ENCODE measurements around the gene CEPT1. TPM values are rescaled to one million over a fixed set of nuclear protein-coding genes. Genes with fewer than 3 reads are reported as not detected.

Gene CEPT1
- total RNA-seq, 1 experiment from 2014 or later: 37.7 TPM

- DNase-seq (ENCODE audit: low read depth): peak; percentile 88
Observed at GRCh38 chr1:111227851-111228747, 88.1 kb downstream of the CEPT1 start.

GRCh38 chr1:111228748-111229126, 88.7 kb downstream of the CEPT1 start:
- no peak for DNase-seq (ENCODE audit: low read depth)

- DNase-seq (ENCODE audit: low read depth): no peak
Observed at GRCh38 chr1:111232134-111232533, 92.1 kb downstream of the CEPT1 start.

- peak; percentile 69 for DNase-seq (ENCODE audit: low read depth)
Observed at GRCh38 chr1:111234258-111234657, 94.2 kb downstream of the CEPT1 start.

Other genes with a start within 250 kb of the CEPT1 start
- 37.9 and 38.1 TPM in 2 replicates for gene LRIF1, start 176.3 kb upstream of the CEPT1 start, total RNA-seq (2014; rRNA removed; shearing (Covaris generic))
- gene DRAM2, start 130 bp upstream of the CEPT1 start, total RNA-seq (2014; rRNA removed; shearing (Covaris generic)): 39.2 and 53.8 TPM in 2 replicates
- 4.3 and 10.2 TPM in 2 replicates for gene DENND2D, start 60.4 kb downstream of the CEPT1 start, total RNA-seq (2014; rRNA removed; shearing (Covaris generic))
- gene CHI3L2, start 87.5 kb downstream of the CEPT1 start, total RNA-seq (2014; rRNA removed; shearing (Covaris generic)): 0.15 and 0.37 TPM in 2 replicates
- not detected in 2 replicates for gene CHIA, start 150.6 kb downstream of the CEPT1 start, total RNA-seq (2014; rRNA removed; shearing (Covaris generic))

Data from M059J (cell line).